HepG2 (cell line): ENCODE results near the gene LIME1. TPM values are rescaled to one million over a fixed set of nuclear protein-coding genes. Genes with fewer than 3 reads are reported as not detected.

ENCODE experiments used
- BCLAF1 ChIP-seq: fragments of 450-650 bp; IDR thresholded peaks from 2 replicates; pipeline ENCODE4 v1.6.1; 2017; ENCODE audit warnings: mild to moderate bottlenecking
- CBFB ChIP-seq: sonication (generic); formaldehyde crosslinking; IDR thresholded peaks from 2 replicates; pipeline ENCODE4 v1.4.0; 2020; ENCODE audit warnings: missing genetic modification reagents
- ELF4 ChIP-seq: sonication (generic); formaldehyde crosslinking; IDR thresholded peaks from 2 replicates; pipeline ENCODE4 v1.5.0; 2020; ENCODE audit warnings: missing genetic modification reagents, mild to moderate bottlenecking, moderate library complexity, borderline replicate concordance
- ESRRA ChIP-seq: sonication (generic); formaldehyde crosslinking; IDR thresholded peaks from 2 replicates; pipeline ENCODE4 v1.5.1; 2020; ENCODE audit warnings: mild to moderate bottlenecking, low read depth, missing genetic modification reagents
- HCFC1 ChIP-seq: fragments of 150-350 bp; IDR thresholded peaks from 2 replicates; pipeline ENCODE4 v1.6.1; 2014; ENCODE audit warnings: low read depth, low read length
- HNRNPL ChIP-seq: fragments of 200-400 bp; formaldehyde crosslinking; IDR thresholded peaks from 2 replicates; pipeline ENCODE4 v1.6.1; 2017; ENCODE audit warnings: mild to moderate bottlenecking, low read depth, low read length
- HOXA7 ChIP-seq: sonication (generic); formaldehyde crosslinking; IDR thresholded peaks from 2 replicates; pipeline ENCODE4 v1.8.1; 2022; ENCODE audit warnings: mild to moderate bottlenecking, missing genetic modification reagents, moderate library complexity
- ISL2 ChIP-seq: sonication (generic); formaldehyde crosslinking; IDR thresholded peaks from 2 replicates; pipeline ENCODE4 v1.5.0; 2020; ENCODE audit warnings: missing genetic modification reagents
- MTERF4 ChIP-seq: sonication (generic); formaldehyde crosslinking; IDR thresholded peaks from 2 replicates; pipeline ENCODE4 v1.8.0; 2023; ENCODE audit warnings: mild to moderate bottlenecking, missing genetic modification reagents
- SRF ChIP-seq: IDR thresholded peaks from 2 replicates; pipeline ENCODE4 v1.6.1; 2011; ENCODE audit warnings: mild to moderate bottlenecking, low read depth, low read length, moderate library complexity
- ZBTB34 ChIP-seq: sonication (generic); formaldehyde crosslinking; IDR thresholded peaks from 2 replicates; pipeline ENCODE4 v1.8.0; 2022; ENCODE audit warnings: mild to moderate bottlenecking, missing genetic modification reagents
- ZFP82 ChIP-seq: sonication (generic); formaldehyde crosslinking; IDR thresholded peaks from 2 replicates; pipeline ENCODE4 v1.5.1; 2020; ENCODE audit warnings: mild to moderate bottlenecking, missing genetic modification reagents, borderline replicate concordance
- ZFP91 ChIP-seq: sonication (generic); formaldehyde crosslinking; IDR thresholded peaks from 2 replicates; pipeline ENCODE4 v1.9.0; 2022; ENCODE audit warnings: missing genetic modification reagents, mild to moderate bottlenecking, borderline replicate concordance
- ZNF589 ChIP-seq: sonication (generic); formaldehyde crosslinking; conservative IDR thresholded peaks from 2 replicates; pipeline ENCODE4 v1.8.0; 2022; ENCODE audit warnings: mild to moderate bottlenecking, moderate library complexity, missing genetic modification reagents
- ZNF709 ChIP-seq: sonication (generic); formaldehyde crosslinking; IDR thresholded peaks from 2 replicates; pipeline ENCODE4 v1.5.0; 2020; ENCODE audit warnings: mild to moderate bottlenecking, missing genetic modification reagents
- ZNF710 ChIP-seq: sonication (generic); formaldehyde crosslinking; IDR thresholded peaks from 2 replicates; pipeline ENCODE4 v1.5.0; 2020; ENCODE audit warnings: mild to moderate bottlenecking, missing genetic modification reagents, borderline replicate concordance
- ZNF891 ChIP-seq: sonication (generic); formaldehyde crosslinking; IDR thresholded peaks from 2 replicates; pipeline ENCODE4 v1.5.0; 2020; ENCODE audit warnings: mild to moderate bottlenecking, missing genetic modification reagents
- ZSCAN21 ChIP-seq: sonication (generic); formaldehyde crosslinking; IDR thresholded peaks from 2 replicates; pipeline ENCODE4 v1.8.0; 2022; ENCODE audit warnings: mild to moderate bottlenecking, missing genetic modification reagents, moderate library complexity, borderline replicate concordance
- polyA plus RNA-seq, 8 experiments: library from polyadenylated mRNA; depleted of rRNA in 3 of 8; stranded (reverse) in 7 of 8; unstranded in 1 of 8; fragments of >200 nt; fragmentation: Illumina TruSeq in 4 of 8; extraction: Trizol in 4 of 8; gene quantifications; 2 replicates each; pipeline versions ENCODE4 v1.2.1 to v1.2.3, GENCODE V29; 2011 to 2016; ENCODE audit warnings: low read depth in 4 of 8, missing spikeins in 1 of 8, mixed read lengths in 1 of 8; ENCODE audit not compliant: insufficient read depth in 1 of 8
- total RNA-seq, 5 experiments: library from RNA; depleted of rRNA; stranded (reverse); fragments of >200 nt; fragmentation: Illumina TruSeq; extraction: Trizol; gene quantifications; 2 replicates each; pipeline ENCODE4 v1.2.3, GENCODE V29; 2016; ENCODE audit warnings: low read depth in 1 of 5
- TF ChIP-seq, protein P1 (sequence below): sonication (generic); formaldehyde crosslinking; conservative IDR thresholded peaks from 2 replicates; pipeline ENCODE4 v1.4.0; 2020; ENCODE audit warnings: missing genetic modification reagents

The LIME1 gene
- total and polyA plus RNA-seq, 2 of the 13 experiments (the other 11 are each of a cell fraction or from before 2014, with no cell fraction given): 13.0 to 61.5 TPM

GRCh38 chr20:63709149-63709527 is 27.3 kb upstream of the LIME1 start (continued):
- TF ChIP-seq ISL2 (no peak), ZFP91 (0 out of 2 replicates have a peak, but pooled peaks have one; percentile 15), ZNF589 (CRISPR knock-in tag) (no peak), CBFB (CRISPR knock-in tag) (no peak), MTERF4 (CRISPR knock-in tag) (no peak), ZBTB34 (CRISPR knock-in tag) (no peak), HNRNPL (no peak), HCFC1 (no peak), SRF (no peak), ZNF891 (CRISPR knock-in tag) (no peak), ZFP82 (CRISPR knock-in tag) (no peak), ZSCAN21 (CRISPR knock-in tag) (no peak), ZNF710 (CRISPR knock-in tag) (0 out of 2 replicates have a peak, but pooled peaks have one; percentile 10), BCLAF1 (no peak), HOXA7 (CRISPR knock-in tag) (no peak), ZNF709 (CRISPR knock-in tag) (no peak), ESRRA (no peak), ELF4 (no peak)
- TF ChIP-seq, protein P1, sequence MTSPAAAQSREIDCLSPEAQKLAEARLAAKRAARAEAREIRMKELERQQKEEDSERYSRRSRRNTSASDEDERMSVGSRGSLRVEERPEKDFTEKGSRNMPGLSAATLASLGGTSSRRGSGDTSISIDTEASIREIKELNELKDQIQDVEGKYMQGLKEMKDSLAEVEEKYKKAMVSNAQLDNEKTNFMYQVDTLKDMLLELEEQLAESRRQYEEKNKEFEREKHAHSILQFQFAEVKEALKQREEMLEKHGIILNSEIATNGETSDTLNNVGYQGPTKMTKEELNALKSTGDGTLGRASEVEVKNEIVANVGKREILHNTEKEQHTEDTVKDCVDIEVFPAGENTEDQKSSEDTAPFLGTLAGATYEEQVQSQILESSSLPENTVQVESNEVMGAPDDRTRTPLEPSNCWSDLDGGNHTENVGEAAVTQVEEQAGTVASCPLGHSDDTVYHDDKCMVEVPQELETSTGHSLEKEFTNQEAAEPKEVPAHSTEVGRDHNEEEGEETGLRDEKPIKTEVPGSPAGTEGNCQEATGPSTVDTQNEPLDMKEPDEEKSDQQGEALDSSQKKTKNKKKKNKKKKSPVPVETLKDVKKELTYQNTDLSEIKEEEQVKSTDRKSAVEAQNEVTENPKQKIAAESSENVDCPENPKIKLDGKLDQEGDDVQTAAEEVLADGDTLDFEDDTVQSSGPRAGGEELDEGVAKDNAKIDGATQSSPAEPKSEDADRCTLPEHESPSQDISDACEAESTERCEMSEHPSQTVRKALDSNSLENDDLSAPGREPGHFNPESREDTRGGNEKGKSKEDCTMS (CRISPR knock-in tag): no peak
